Fibroblast of lung (primary cell): ENCODE data around the gene HEBP1. TPM values are rescaled to one million over a fixed set of nuclear protein-coding genes. Genes with fewer than 3 reads are reported as not detected.

Experiments
- DNase-seq, 2 donors: peaks; one replicate each; pipeline versions ENCODE4 v3.0.0 to v3.0.0-alpha.2; 2010; ENCODE audit warnings: low read depth in 2 of 2
- H2AFZ ChIP-seq: 2 replicates; pipeline ENCODE4 v1.5.1; 2012; ENCODE audit warnings: low read length, control low read depth, inconsistent platforms
- H3K27ac ChIP-seq: 2 replicates; pipeline ENCODE4 v1.5.1; 2011; ENCODE audit warnings: low read length, control low read depth; ENCODE audit not compliant: insufficient read depth
- H3K27me3 ChIP-seq: 2 replicates; pipeline ENCODE4 v1.5.1; 2011; ENCODE audit warnings: mild to moderate bottlenecking, low read length; ENCODE audit not compliant: control insufficient read depth, insufficient read depth
- H3K36me3 ChIP-seq: 2 replicates; pipeline ENCODE4 v1.5.1; 2011; ENCODE audit warnings: low read length; ENCODE audit not compliant: control insufficient read depth, insufficient read depth
- H3K4me1 ChIP-seq: 2 replicates; pipeline ENCODE4 v1.5.1; 2011; ENCODE audit warnings: low read length; ENCODE audit not compliant: control insufficient read depth, insufficient read depth; ENCODE audit errors: extremely low read depth
- H3K4me2 ChIP-seq: 2 replicates; pipeline ENCODE4 v1.5.1; 2011; ENCODE audit warnings: low read length, control low read depth; ENCODE audit not compliant: insufficient read depth; ENCODE audit errors: extremely low read depth
- H3K4me3 ChIP-seq, 4 experiments: fragments of 200-600 bp in 1 of 4; sonication (generic) in 1 of 4; replicated peaks in 1 of 4; 2 replicates each; pipeline ENCODE4 v1.5.1; 2011 to 2016; ENCODE audit warnings: low read length in 4 of 4, low read depth in 3 of 4, mild to moderate bottlenecking in 3 of 4, control low read depth in 2 of 4, inconsistent platforms in 1 of 4, mixed read lengths in 1 of 4; ENCODE audit not compliant: insufficient read depth in 1 of 4; ENCODE audit errors: control extremely low read depth in 1 of 4
- H3K79me2 ChIP-seq: 2 replicates; pipeline ENCODE4 v1.5.1; 2012; ENCODE audit warnings: mild to moderate bottlenecking, low read length, inconsistent platforms; ENCODE audit not compliant: control insufficient read depth, insufficient read depth
- H3K9ac ChIP-seq: 2 replicates; pipeline ENCODE4 v1.5.1; 2011; ENCODE audit warnings: mild to moderate bottlenecking, low read length, control low read depth; ENCODE audit not compliant: insufficient read depth
- H3K9me3 ChIP-seq: 2 replicates; pipeline ENCODE4 v1.5.1; 2012; ENCODE audit warnings: low read depth, low read length; ENCODE audit not compliant: control insufficient read depth, insufficient read depth
- H4K20me1 ChIP-seq: 2 replicates; pipeline ENCODE4 v1.5.1; 2011; ENCODE audit warnings: low read length; ENCODE audit not compliant: control insufficient read depth, insufficient read depth; ENCODE audit errors: extremely low read depth
- CTCF ChIP-seq, 2 donors: IDR thresholded peaks in 1 of 2; conservative IDR thresholded peaks in 1 of 2; 1 replicate in 1 of 2; 2 replicates in 1 of 2; pipeline ENCODE4 v1.5.1; 2011 to 2012; ENCODE audit warnings: low read length in 2 of 2, control low read depth in 1 of 2, inconsistent platforms in 1 of 2, low read depth in 1 of 2, mild to moderate bottlenecking in 1 of 2
- EZH2 ChIP-seq: IDR thresholded peaks from 2 replicates; pipeline ENCODE4 v1.5.1; 2012; ENCODE audit warnings: low read length, control low read depth, mild to moderate bottlenecking; ENCODE audit errors: missing control alignments
- polyA plus RNA-seq, 2 donors: library from polyadenylated mRNA; depleted of rRNA in 1 of 2; stranded (reverse) in 1 of 2; unstranded in 1 of 2; fragments of >200 nt; gene quantifications; 2 replicates each; pipeline ENCODE4 v1.2.1, GENCODE V29; 2011 to 2012; ENCODE audit warnings: missing spikeins in 1 of 2
- total RNA-seq: library from RNA; depleted of rRNA; stranded (reverse); fragments of >200 nt; gene quantifications from 2 replicates; pipeline ENCODE4 v1.2.1, GENCODE V29; 2014

HEBP1 gene
- total and polyA plus RNA-seq, 2 donors (not counting 1 experiment from before 2014, with no cell fraction given) = 33.7 to 78.2 TPM

GRCh38 chr12:13042666-13043230, 42.7 kb upstream of the HEBP1 start:
- no peaks in the 10 kb centered on the region for H4K20me1 ChIP-seq
- H3K27ac ChIP-seq = no peak overlapping the region
- no peaks in the 10 kb centered on the region for H3K27me3 ChIP-seq
- peaks cover 7% of the 10 kb centered on the region for H3K4me1 ChIP-seq
- H3K79me2 ChIP-seq = no peaks in the 10 kb centered on the region
- H3K36me3 ChIP-seq = no peaks in the 10 kb centered on the region
- TF ChIP-seq CTCF (conservative IDR thresholded peaks at IDR 0.05 in 1 of 2, IDR thresholded peaks at IDR 0.05 in 1 of 2; ENCODE audit: low read depth in 1 of 2, low read length in 2 of 2) (no peak), EZH2 (no peak)
- H3K9me3 ChIP-seq = no peaks in the 10 kb centered on the region
- H3K4me2 ChIP-seq = no peak overlapping the region
- DNase-seq = no peak
- no peak overlapping the region for H2AFZ ChIP-seq
- H3K4me3 ChIP-seq = no peak overlapping the region
- no peak overlapping the region for H3K9ac ChIP-seq

GRCh38 chr12:13041224-13041623, 41.2 kb upstream of the HEBP1 start:
- DNase-seq = no peak
- H3K4me1 ChIP-seq = peaks cover 7% of the 10 kb centered on the region
- H3K9me3 ChIP-seq = no peaks in the 10 kb centered on the region
- H4K20me1 ChIP-seq = no peaks in the 10 kb centered on the region
- no peak overlapping the region for H3K4me3 ChIP-seq
- TF ChIP-seq CTCF (conservative IDR thresholded peaks at IDR 0.05 in 1 of 2, IDR thresholded peaks at IDR 0.05 in 1 of 2; ENCODE audit: low read depth in 1 of 2, low read length in 2 of 2) = no peak
- no peak for TF ChIP-seq EZH2
- no peak overlapping the region for H3K9ac ChIP-seq
- no peak overlapping the region for H3K4me2 ChIP-seq
- no peak overlapping the region for H3K27ac ChIP-seq
- no peak overlapping the region for H2AFZ ChIP-seq
- H3K79me2 ChIP-seq = no peaks in the 10 kb centered on the region
- no peaks in the 10 kb centered on the region for H3K27me3 ChIP-seq
- H3K36me3 ChIP-seq = no peaks in the 10 kb centered on the region

GRCh38 chr12:13039328-13039956, 39.4 kb upstream of the HEBP1 start:
- DNase-seq = no peak
- Histone ChIP-seq H4K20me1 (no peaks in the 10 kb centered on the region), H3K27ac (no peak overlapping the region), H3K79me2 (no peaks in the 10 kb centered on the region), H3K27me3 (no peaks in the 10 kb centered on the region), H3K9ac (no peak overlapping the region), H2AFZ (no peak overlapping the region), H3K36me3 (no peaks in the 10 kb centered on the region), H3K9me3 (no peaks in the 10 kb centered on the region), H3K4me1 (peaks cover 7% of the 10 kb centered on the region), H3K4me3 (no peak overlapping the region), H3K4me2 (no peak overlapping the region)
- TF ChIP-seq EZH2 (no peak), CTCF (conservative IDR thresholded peaks at IDR 0.05 in 1 of 2, IDR thresholded peaks at IDR 0.05 in 1 of 2; ENCODE audit: low read depth in 1 of 2, low read length in 2 of 2) (no peak)
